Measurements from ENCODE around the gene FCER1G. TPM values are rescaled to one million over a fixed set of nuclear protein-coding genes. Genes with fewer than 3 reads are reported as not detected.
A peak's percentile ranks its signal among the peaks of the same experiment; 100 is the strongest.

The FCER1G gene
- total RNA-seq, 1 experiment from 2014 or later, result 1.5 TPM

GRCh38 chr1:161207173-161207572, 7.9 kb upstream of the FCER1G start:
- Mint-ChIP-seq H3K36me3 (ENCODE audit: insufficient read depth, unreplicated experiment) (peaks cover 42% of the 10 kb centered on the region), H3K9me3 (ENCODE audit: unreplicated experiment) (no peaks in the 10 kb centered on the region), H3K27me3 (ENCODE audit: insufficient read depth, unreplicated experiment) (no peaks in the 10 kb centered on the region), H3K4me3 (ENCODE audit: unreplicated experiment) (no peak overlapping the region), H3K4me1 (ENCODE audit: low read depth, unreplicated experiment) (peaks cover 19% of the 10 kb centered on the region), H3K27ac (ENCODE audit: unreplicated experiment) (no peak overlapping the region)
- intact Hi-C loops (cut with micrococcal nuclease; ENCODE audit: unreplicated experiment), result no loop called here
- CTCF ChIA-PET, result interaction anchor here (1.1 kb wide), 1 partner anchor 18 kb away, joined by 8 read pairs; the partner anchor contains the start of gene TOMM40L
- Histone ChIP-seq H3K4me1 (peaks cover 21% of the 10 kb centered on the region), H3K9me3 (no peaks in the 10 kb centered on the region), H3K36me3 (ENCODE audit: control insufficient read depth, insufficient read depth, low read length) (peaks cover 9% of the 10 kb centered on the region), H3K27me3 (replicated peaks; ENCODE audit: control insufficient read depth, insufficient read depth, low read length) (no peaks in the 10 kb centered on the region), H3K4me3 (ENCODE audit: low read depth, low read length) (no peak overlapping the region)
- no peak for DNase-seq
- BruUV-seq (replicated peaks), result no TSS peak
- POLR2A ChIA-PET, result interaction anchor here (0.6 kb wide), 1 partner anchor 168 kb away, joined by 4 read pairs; no protein-coding TSS in a partner anchor
- TF ChIP-seq CTCF (IDR thresholded peaks at IDR 0.05; ENCODE audit: insufficient read depth in 1 of 2, low read depth in 1 of 2, low read length in 1 of 2, severe bottlenecking in 1 of 2, unreplicated experiment in 1 of 2), result no peak

- H3K9me3 Mint-ChIP-seq (ENCODE audit: unreplicated experiment), result no peaks in the 10 kb centered on the region
- H3K27me3 Mint-ChIP-seq (ENCODE audit: insufficient read depth, unreplicated experiment), result no peaks in the 10 kb centered on the region
- Histone ChIP-seq H3K9me3 (no peaks in the 10 kb centered on the region), H3K36me3 (ENCODE audit: control insufficient read depth, insufficient read depth, low read length) (peaks cover 9% of the 10 kb centered on the region), H3K4me3 (ENCODE audit: low read depth, low read length) (no peak overlapping the region), H3K27me3 (replicated peaks; ENCODE audit: control insufficient read depth, insufficient read depth, low read length) (no peaks in the 10 kb centered on the region), H3K4me1 (peaks cover 17% of the 10 kb centered on the region)
- H3K36me3 Mint-ChIP-seq (ENCODE audit: insufficient read depth, unreplicated experiment), result peaks cover 65% of the 10 kb centered on the region
- H3K4me3 Mint-ChIP-seq (ENCODE audit: unreplicated experiment), result no peak overlapping the region
- intact Hi-C loops (cut with micrococcal nuclease; ENCODE audit: unreplicated experiment), result loop anchor here (1.0 kb wide), 3 partner anchors 15 to 164 kb away; no protein-coding TSS in a partner anchor
- DNase-seq, result peak; percentile 89 to 92
- CTCF ChIA-PET, result interaction anchor here (1.1 to 1.9 kb wide), 4 partner anchors 14 to 173 kb away, joined by 3 to 13 read pairs (median 6); partner anchors contain the start of genes APOA2 and TOMM40L
- POLR2A ChIA-PET, result interaction anchor here (1.4 to 1.8 kb wide), 2 partner anchors 14 to 16 kb away, joined by 4 to 5 read pairs; partner anchors contain the start of gene TOMM40L
- H3K4me1 Mint-ChIP-seq (ENCODE audit: low read depth, unreplicated experiment), result peaks cover 30% of the 10 kb centered on the region
- TF ChIP-seq CTCF (IDR thresholded peaks at IDR 0.05; ENCODE audit: insufficient read depth in 1 of 2, low read depth in 1 of 2, low read length in 1 of 2, severe bottlenecking in 1 of 2, unreplicated experiment in 1 of 2), result peak; percentile 93 to 95
- BruUV-seq (replicated peaks), result no TSS peak
- H3K27ac Mint-ChIP-seq (ENCODE audit: unreplicated experiment), result peak overlapping the region; percentile 29
Measured at GRCh38 chr1:161209790-161210409, 5.2 kb upstream of the FCER1G start.

GRCh38 chr1:161214369-161214768, 726 bp upstream of the FCER1G start:
- ChIA-PET CTCF (interaction anchor here (0.7 kb wide), 1 partner anchor 317 kb away, joined by 8 read pairs; no protein-coding TSS in a partner anchor), POLR2A (no interaction called here)
- no peak for TF ChIP-seq CTCF (IDR thresholded peaks at IDR 0.05; ENCODE audit: insufficient read depth in 1 of 2, low read depth in 1 of 2, low read length in 1 of 2, severe bottlenecking in 1 of 2, unreplicated experiment in 1 of 2)
- intact Hi-C loops (cut with micrococcal nuclease; ENCODE audit: unreplicated experiment), result no loop called here
- H3K27me3 Mint-ChIP-seq (ENCODE audit: insufficient read depth, unreplicated experiment), result no peaks in the 10 kb centered on the region
- Histone ChIP-seq H3K36me3 (ENCODE audit: control insufficient read depth, insufficient read depth, low read length) (peaks cover 9% of the 10 kb centered on the region), H3K4me3 (ENCODE audit: low read depth, low read length) (no peak overlapping the region), H3K27me3 (replicated peaks; ENCODE audit: control insufficient read depth, insufficient read depth, low read length) (no peaks in the 10 kb centered on the region), H3K9me3 (no peaks in the 10 kb centered on the region), H3K4me1 (peaks cover 60% of the 10 kb centered on the region)
- peak overlapping the region; percentile 2 for H3K27ac Mint-ChIP-seq (ENCODE audit: unreplicated experiment)
- no peak for DNase-seq
- H3K9me3 Mint-ChIP-seq (ENCODE audit: unreplicated experiment), result no peaks in the 10 kb centered on the region
- no TSS peak for BruUV-seq (replicated peaks)
- H3K36me3 Mint-ChIP-seq (ENCODE audit: insufficient read depth, unreplicated experiment), result peaks cover 58% of the 10 kb centered on the region
- H3K4me1 Mint-ChIP-seq (ENCODE audit: low read depth, unreplicated experiment), result peaks cover 52% of the 10 kb centered on the region
- no peak overlapping the region for H3K4me3 Mint-ChIP-seq (ENCODE audit: unreplicated experiment)

Data from Caco-2 (cell line).